ENCODE results near the gene BMP6. TPM values are rescaled to one million over a fixed set of nuclear protein-coding genes. Genes with fewer than 3 reads are reported as not detected.

BMP6 gene
- polyA plus RNA-seq, 1 donor (not counting 4 experiments of a cell fraction or from before 2014, with no cell fraction given) = 0.05 TPM

- H3K9me1 ChIP-seq (ENCODE audit: control insufficient read depth, extremely low read depth, insufficient read depth, low read length) = no peaks in the 10 kb centered on the region
- FAIRE-seq = no peak
- no peaks in the 10 kb centered on the region for H3K9me3 ChIP-seq (ENCODE audit: control insufficient read depth, low read depth, low read length)
- dilution Hi-C loops (cut with MboI; ENCODE audit: extremely low pct_ligation_motif_present, low sequenced_read_pairs) = no loop called here
- no peaks in the 10 kb centered on the region for H3K4me1 ChIP-seq (ENCODE audit: control insufficient read depth, extremely low read depth, insufficient read depth, low read length)
- no peak overlapping the region for H2AFZ ChIP-seq (ENCODE audit: control insufficient read depth, low read length)
- no peaks in the 10 kb centered on the region for H3K79me2 ChIP-seq (ENCODE audit: control insufficient read depth, insufficient read depth, low read length)
- no peaks in the 10 kb centered on the region for H3K36me3 ChIP-seq (ENCODE audit: control insufficient read depth in 2 of 2, extremely low read depth in 1 of 2, insufficient read depth in 2 of 2, low read length in 2 of 2)
- H3K4me3 ChIP-seq (ENCODE audit: control insufficient read depth in 2 of 3, extremely low read depth in 1 of 3, insufficient read depth in 2 of 3, low read depth in 1 of 3, low read length in 3 of 3) = no peak overlapping the region
- no peaks in the 10 kb centered on the region for H4K20me1 ChIP-seq (ENCODE audit: control insufficient read depth, extremely low read depth, insufficient read depth, low read length)
- no peak for DNase-seq (ENCODE audit: low read depth, low spot score)
- H3K27ac ChIP-seq (ENCODE audit: control insufficient read depth, insufficient read depth, low read length) = no peak overlapping the region
- no peak overlapping the region for H3K4me2 ChIP-seq (ENCODE audit: control insufficient read depth, extremely low read depth, insufficient read depth, low read depth, low read length)
- no peak for TF ChIP-seq CTCF (optimal IDR thresholded peaks at IDR 0.05 in 1 of 3, IDR thresholded peaks at IDR 0.05 in 1 of 3, conservative IDR thresholded peaks at IDR 0.05 in 1 of 3; ENCODE audit: extremely low read depth in 1 of 3, insufficient read depth in 2 of 3, low read length in 3 of 3)
- TF ChIP-seq EZH2 (IDR thresholded peaks at IDR 0.05; ENCODE audit: low read length) = no peak
- no peak overlapping the region for H3K9ac ChIP-seq (ENCODE audit: control insufficient read depth, extremely low read depth, insufficient read depth, low read length)
- H3K27me3 ChIP-seq (ENCODE audit: control insufficient read depth, extremely low read depth, insufficient read depth, low read length) = peaks cover 7% of the 10 kb centered on the region
Observed at GRCh38 chr6:7798751-7799150, 72.9 kb downstream of the BMP6 start.

GRCh38 chr6:7802662-7803061 lies 76.8 kb downstream of the BMP6 start:
- TF ChIP-seq CTCF (optimal IDR thresholded peaks at IDR 0.05 in 1 of 3, IDR thresholded peaks at IDR 0.05 in 1 of 3, conservative IDR thresholded peaks at IDR 0.05 in 1 of 3; ENCODE audit: extremely low read depth in 1 of 3, insufficient read depth in 2 of 3, low read length in 3 of 3) = no peak
- TF ChIP-seq EZH2 (IDR thresholded peaks at IDR 0.05; ENCODE audit: low read length) = no peak
- Histone ChIP-seq H3K27ac (ENCODE audit: control insufficient read depth, insufficient read depth, low read length) (no peak overlapping the region), H3K27me3 (ENCODE audit: control insufficient read depth, extremely low read depth, insufficient read depth, low read length) (peaks cover 8% of the 10 kb centered on the region), H3K9ac (ENCODE audit: control insufficient read depth, extremely low read depth, insufficient read depth, low read length) (no peak overlapping the region), H3K4me2 (ENCODE audit: control insufficient read depth, extremely low read depth, insufficient read depth, low read depth, low read length) (no peak overlapping the region), H3K9me3 (ENCODE audit: control insufficient read depth, low read depth, low read length) (no peaks in the 10 kb centered on the region), H4K20me1 (ENCODE audit: control insufficient read depth, extremely low read depth, insufficient read depth, low read length) (no peaks in the 10 kb centered on the region), H3K9me1 (ENCODE audit: control insufficient read depth, extremely low read depth, insufficient read depth, low read length) (no peaks in the 10 kb centered on the region), H3K4me3 (ENCODE audit: control insufficient read depth in 2 of 3, extremely low read depth in 1 of 3, insufficient read depth in 2 of 3, low read depth in 1 of 3, low read length in 3 of 3) (no peak overlapping the region), H3K79me2 (ENCODE audit: control insufficient read depth, insufficient read depth, low read length) (no peaks in the 10 kb centered on the region), H2AFZ (ENCODE audit: control insufficient read depth, low read length) (no peak overlapping the region), H3K4me1 (ENCODE audit: control insufficient read depth, extremely low read depth, insufficient read depth, low read length) (no peaks in the 10 kb centered on the region), H3K36me3 (ENCODE audit: control insufficient read depth in 2 of 2, extremely low read depth in 1 of 2, insufficient read depth in 2 of 2, low read length in 2 of 2) (no peaks in the 10 kb centered on the region)
- DNase-seq (ENCODE audit: low read depth, low spot score) (no peak), FAIRE-seq (no peak)
- dilution Hi-C loops (cut with MboI; ENCODE audit: extremely low pct_ligation_motif_present, low sequenced_read_pairs) = no loop called here

Data from keratinocyte (primary cell).